DOHH2 (cell line): ENCODE data around the gene KPNA1.

Experiments
- CTCF ChIP-seq: fragments of 200-600 bp; sonication (generic); IDR thresholded peaks from one replicate; pipeline ENCODE4 v1.5.1; 2014; ENCODE audit warnings: antibody characterized with exemption, mild to moderate bottlenecking, low read depth, low read length; ENCODE audit not compliant: poor library complexity, severe bottlenecking
- EZH2phosphoT487 ChIP-seq: fragments of 200-600 bp; sonication (generic); IDR thresholded peaks from 2 replicates; pipeline ENCODE4 v1.6.1; 2017; ENCODE audit warnings: borderline replicate concordance, mild to moderate bottlenecking, antibody characterized with exemption, low read length, moderate library complexity, mixed read lengths

- TF ChIP-seq CTCF, result no peak
- TF ChIP-seq EZH2phosphoT487, result no peak
These were observed 21.4 kb upstream of the KPNA1 start for GRCh38 chr3:122535964-122536631.
